ENCODE measurements around the gene ABCG4. TPM values are rescaled to one million over a fixed set of nuclear protein-coding genes. Genes with fewer than 3 reads are reported as not detected.

The ABCG4 gene
- total and polyA plus RNA-seq, 2 donors from 2014 or later = 0.25 to 0.52 TPM

GRCh38 chr11:119148720-119149017 is 183 bp upstream of the ABCG4 start:
- intact Hi-C loops (cut with DNase I) = no loop called here
- peak in 1 of 5 donors; percentile 51 for DNase-seq
- peaks cover 2% of the 10 kb centered on the region for H3K27me3 ChIP-seq (ENCODE audit: control insufficient read depth, insufficient read depth, low read length)
- H3K27ac ChIP-seq (ENCODE audit: low read depth in 2 of 2, low read length in 2 of 2) = no peak overlapping the region
- H3K9me3 ChIP-seq (ENCODE audit: control insufficient read depth in 2 of 3, insufficient read depth in 1 of 3, low read length in 3 of 3) = no peaks in the 10 kb centered on the region
- no peaks in the 10 kb centered on the region for H3K36me3 ChIP-seq (ENCODE audit: control insufficient read depth in 2 of 3, insufficient read depth in 3 of 3, low read length in 3 of 3)
- peak overlapping the region in 2 of 3 donors; percentile 52 for H3K4me3 ChIP-seq (ENCODE audit: low read length in 3 of 3)
- no peak for FAIRE-seq
- H3K4me1 ChIP-seq (ENCODE audit: control insufficient read depth in 2 of 3, insufficient read depth in 2 of 3, low read depth in 1 of 3, low read length in 3 of 3) = peaks cover 0 to 3% (median 0%) of the 10 kb centered on the region in 3 donors
- no peak for TF ChIP-seq CTCF (IDR thresholded peaks at IDR 0.05; ENCODE audit: borderline replicate concordance, extremely low read depth, insufficient read depth)
- peak overlapping the region in 1 of 3 donors; percentile 23 for H3K9ac ChIP-seq (ENCODE audit: low read length in 3 of 3)

GRCh38 chr11:119149786-119150275 is 979 bp downstream of the ABCG4 start:
- peaks cover 2% of the 10 kb centered on the region for H3K27me3 ChIP-seq (ENCODE audit: control insufficient read depth, insufficient read depth, low read length)
- FAIRE-seq = no peak
- H3K36me3 ChIP-seq (ENCODE audit: control insufficient read depth in 2 of 3, insufficient read depth in 3 of 3, low read length in 3 of 3) = no peaks in the 10 kb centered on the region
- H3K9me3 ChIP-seq (ENCODE audit: control insufficient read depth in 2 of 3, insufficient read depth in 1 of 3, low read length in 3 of 3) = no peaks in the 10 kb centered on the region
- H3K27ac ChIP-seq (ENCODE audit: low read depth in 2 of 2, low read length in 2 of 2) = no peak overlapping the region
- DNase-seq = no peak
- H3K4me1 ChIP-seq (ENCODE audit: control insufficient read depth in 2 of 3, insufficient read depth in 2 of 3, low read depth in 1 of 3, low read length in 3 of 3) = peaks cover 0 to 3% (median 0%) of the 10 kb centered on the region in 3 donors
- no peak for TF ChIP-seq CTCF (IDR thresholded peaks at IDR 0.05; ENCODE audit: borderline replicate concordance, extremely low read depth, insufficient read depth)
- intact Hi-C loops (cut with DNase I) = no loop called here
- no peak overlapping the region for H3K9ac ChIP-seq (ENCODE audit: low read length in 3 of 3)
- no peak overlapping the region for H3K4me3 ChIP-seq (ENCODE audit: low read length in 3 of 3)

GRCh38 chr11:119152043-119152442 is 3.2 kb downstream of the ABCG4 start:
- Histone ChIP-seq H3K9me3 (ENCODE audit: control insufficient read depth in 2 of 3, insufficient read depth in 1 of 3, low read length in 3 of 3) (no peaks in the 10 kb centered on the region), H3K4me1 (ENCODE audit: control insufficient read depth in 2 of 3, insufficient read depth in 2 of 3, low read depth in 1 of 3, low read length in 3 of 3) (peaks cover 0 to 3% (median 0%) of the 10 kb centered on the region in 3 donors), H3K27ac (ENCODE audit: low read depth in 2 of 2, low read length in 2 of 2) (no peak overlapping the region), H3K4me3 (ENCODE audit: low read length in 3 of 3) (no peak overlapping the region), H3K27me3 (ENCODE audit: control insufficient read depth, insufficient read depth, low read length) (peaks cover 2% of the 10 kb centered on the region), H3K9ac (ENCODE audit: low read length in 3 of 3) (no peak overlapping the region), H3K36me3 (ENCODE audit: control insufficient read depth in 2 of 3, insufficient read depth in 3 of 3, low read length in 3 of 3) (no peaks in the 10 kb centered on the region)
- no peak for FAIRE-seq
- no peak for TF ChIP-seq CTCF (IDR thresholded peaks at IDR 0.05; ENCODE audit: borderline replicate concordance, extremely low read depth, insufficient read depth)
- intact Hi-C loops (cut with DNase I) = no loop called here
- DNase-seq = no peak

- no peaks in the 10 kb centered on the region for H3K36me3 ChIP-seq (ENCODE audit: control insufficient read depth in 2 of 3, insufficient read depth in 3 of 3, low read length in 3 of 3)
- intact Hi-C loops (cut with DNase I) = no loop called here
- no peak overlapping the region for H3K4me3 ChIP-seq (ENCODE audit: low read length in 3 of 3)
- no peak for FAIRE-seq
- DNase-seq = no peak
- H3K27me3 ChIP-seq (ENCODE audit: control insufficient read depth, insufficient read depth, low read length) = peaks cover 1% of the 10 kb centered on the region
- H3K9me3 ChIP-seq (ENCODE audit: control insufficient read depth in 2 of 3, insufficient read depth in 1 of 3, low read length in 3 of 3) = no peaks in the 10 kb centered on the region
- H3K27ac ChIP-seq (ENCODE audit: low read depth in 2 of 2, low read length in 2 of 2) = no peak overlapping the region
- peaks cover 0 to 3% (median 0%) of the 10 kb centered on the region in 3 donors for H3K4me1 ChIP-seq (ENCODE audit: control insufficient read depth in 2 of 3, insufficient read depth in 2 of 3, low read depth in 1 of 3, low read length in 3 of 3)
- TF ChIP-seq CTCF (IDR thresholded peaks at IDR 0.05; ENCODE audit: borderline replicate concordance, extremely low read depth, insufficient read depth) = no peak
- no peak overlapping the region for H3K9ac ChIP-seq (ENCODE audit: low read length in 3 of 3)
Observed at GRCh38 chr11:119152604-119153003, 3.8 kb downstream of the ABCG4 start.
